Measurements from ENCODE around the gene DHX9. TPM values are rescaled to one million over a fixed set of nuclear protein-coding genes. Genes with fewer than 3 reads are reported as not detected.

DHX9 gene
- total and polyA plus RNA-seq, 9 of the 15 experiments (the other 6 are each of a cell fraction or from before 2014, with no cell fraction given), result 100 to 409 (median 294) TPM

- TF ChIP-seq ZNF41 (CRISPR knock-in tag; conservative IDR thresholded peaks at IDR 0.05) (no peak), PTTG1 (tag; IDR thresholded peaks at IDR 0.05; ENCODE audit: low read depth) (no peak), TFAM (CRISPR knock-in tag; conservative IDR thresholded peaks at IDR 0.05) (no peak), CHD4 (IDR thresholded peaks at IDR 0.05; ENCODE audit: insufficient read depth, insufficient replicate concordance, low read depth, low read length, poor library complexity, severe bottlenecking) (no peak), ATF4 (CRISPR knock-in tag; IDR thresholded peaks at IDR 0.05) (no peak), ZNF518B (CRISPR knock-in tag; IDR thresholded peaks at IDR 0.05) (no peak)
These were observed 22.3 kb upstream of the DHX9 start (continued) for GRCh38 chr1:182816863-182817262.

- POLR2A ChIA-PET, result interaction anchor here (0.5 to 2.0 kb wide), 5 partner anchors 11 to 32 kb away, joined by 3 to 6 read pairs (median 3); no protein-coding TSS in a partner anchor
- no peaks in the 10 kb centered on the region for H3K9me3 ChIP-seq (replicated peaks; ENCODE audit: control insufficient read depth, insufficient read depth, low read depth, low read length)
- no peak overlapping the region for H3K4me2 ChIP-seq (ENCODE audit: insufficient read depth, low read length)
- 79% methylated on average over 3 of the region's 3 CpGs for WGBS (ENCODE audit: insufficient coverage, low coverage, missing lambda C conversion rate)
- no peaks in the 10 kb centered on the region for H3K9me1 ChIP-seq (ENCODE audit: control insufficient read depth, insufficient read depth, low read length)
- TF ChIP-seq RFX1 (IDR thresholded peaks at IDR 0.05), result peak; percentile 39; the same call in 1 of the 2 replicates
- TF ChIP-seq RUNX1 (IDR thresholded peaks at IDR 0.05; ENCODE audit: low read depth), result no peak
- no peak for TF ChIP-seq POU5F1 (IDR thresholded peaks at IDR 0.05; ENCODE audit: borderline replicate concordance, low read depth, low read length, partially characterized antibody)
- TF ChIP-seq TEAD1 (CRISPR knock-in tag; IDR thresholded peaks at IDR 0.05), result no peak
- H3K9ac ChIP-seq (ENCODE audit: insufficient read depth in 1 of 2, low read depth in 2 of 2, low read length in 2 of 2), result no peak overlapping the region
- H2AFZ ChIP-seq (ENCODE audit: low read depth, low read length), result no peak overlapping the region
- no peaks in the 10 kb centered on the region for H3K79me2 ChIP-seq (ENCODE audit: control insufficient read depth, insufficient read depth, low read length)
- CTCF ChIA-PET (ENCODE audit: low intra/inter-chr PET ratio), result no interaction called here
- FAIRE-seq (no peak), ATAC-seq (no peak), DNase-seq (ENCODE audit: extremely low read depth in 1 of 4, low spot score in 3 of 4) (no peak)
- intact Hi-C loops (cut with micrococcal nuclease) (no loop called here), in situ Hi-C loops (cut with MboI) (no loop called here)
- no TSS peak for BruUV-seq (replicated peaks)
- H3K4me3 ChIP-seq, result no peak overlapping the region
- no peak overlapping the region for H3K27ac ChIP-seq (ENCODE audit: extremely low read depth, low read depth, low read length)
- H4K20me1 ChIP-seq (replicated peaks; ENCODE audit: control insufficient read depth, insufficient read depth, low read length), result no peaks in the 10 kb centered on the region
- peaks cover 8% of the 10 kb centered on the region; the same call in 2 of the 3 replicates for H3K36me3 ChIP-seq (ENCODE audit: control insufficient read depth, insufficient read depth, low read length)
- H3K27me3 ChIP-seq (ENCODE audit: control insufficient read depth in 2 of 2, insufficient read depth in 2 of 2, low read length in 2 of 2), result no peaks in the 10 kb centered on the region
- H3K4me1 ChIP-seq (replicated peaks in 1 of 2; ENCODE audit: control insufficient read depth in 2 of 2, insufficient read depth in 2 of 2, low read length in 2 of 2), result no peaks in the 10 kb centered on the region
These were observed 21.3 kb upstream of the DHX9 start for GRCh38 chr1:182817802-182818201.

All from K562 (cell line).